Astrocyte (in vitro differentiated cells and primary cell): ENCODE measurements around the gene BRF1. TPM values are rescaled to one million over a fixed set of nuclear protein-coding genes. Genes with fewer than 3 reads are reported as not detected.

Experiments
- DNase-seq: peaks from one replicate; pipeline ENCODE4 v3.0.0-alpha.2; 2010; ENCODE audit warnings: low read depth
- FAIRE-seq: peaks from 2 replicates; lab custom pipeline; 2011; peaks lifted over from hg19 to GRCh38; lab: Jason Lieb, UNC
- H2AFZ ChIP-seq: 2 replicates; pipeline ENCODE4 v1.6.0; 2012; ENCODE audit warnings: low read depth, low read length, inconsistent platforms
- H3K27ac ChIP-seq: 2 replicates; pipeline ENCODE4 v1.5.1; 2011; ENCODE audit warnings: low read depth, low read length, inconsistent platforms
- H3K27me3 ChIP-seq: 2 replicates; pipeline ENCODE4 v1.6.0; 2011; ENCODE audit warnings: low read length, inconsistent platforms; ENCODE audit not compliant: insufficient read depth
- H3K36me3 ChIP-seq: 2 replicates; pipeline ENCODE4 v1.5.1; 2011; ENCODE audit warnings: low read length, inconsistent platforms; ENCODE audit not compliant: insufficient read depth
- H3K4me1 ChIP-seq: 2 replicates; pipeline ENCODE4 v1.5.1; 2011; ENCODE audit warnings: low read length, inconsistent platforms; ENCODE audit not compliant: insufficient read depth
- H3K4me2 ChIP-seq: 2 replicates; pipeline ENCODE4 v1.6.0; 2012; ENCODE audit warnings: low read length, inconsistent platforms
- H3K4me3 ChIP-seq: 2 replicates; pipeline ENCODE4 v1.5.1; 2011; ENCODE audit warnings: low read depth, mild to moderate bottlenecking, low read length, inconsistent platforms; ENCODE audit not compliant: insufficient read depth
- H3K79me2 ChIP-seq: 2 replicates; pipeline ENCODE4 v1.6.0; 2012; ENCODE audit warnings: mild to moderate bottlenecking, low read length, inconsistent platforms; ENCODE audit not compliant: insufficient read depth
- H3K9ac ChIP-seq: 2 replicates; pipeline ENCODE4 v1.6.0; 2012; ENCODE audit warnings: mild to moderate bottlenecking, low read length, inconsistent platforms
- H3K9me3 ChIP-seq: 2 replicates; pipeline ENCODE4 v1.5.1; 2012; ENCODE audit warnings: low read depth, mild to moderate bottlenecking, low read length, inconsistent platforms; ENCODE audit not compliant: insufficient read depth
- H4K20me1 ChIP-seq: 2 replicates; pipeline ENCODE4 v1.6.0; 2012; ENCODE audit warnings: low read length, inconsistent platforms; ENCODE audit not compliant: insufficient read depth
- H3K27ac Mint-ChIP-seq: one replicate; pipeline ENCODE4 v1.8.0; 2021; ENCODE audit warnings: mild to moderate bottlenecking, mixed read lengths; ENCODE audit not compliant: unreplicated experiment
- H3K27me3 Mint-ChIP-seq: one replicate; pipeline ENCODE4 v1.8.0; 2021; ENCODE audit warnings: low read depth, mixed read lengths; ENCODE audit not compliant: unreplicated experiment
- H3K36me3 Mint-ChIP-seq: one replicate; pipeline ENCODE4 v1.8.0; 2021; ENCODE audit warnings: low read depth, mixed read lengths; ENCODE audit not compliant: unreplicated experiment
- H3K4me1 Mint-ChIP-seq: one replicate; pipeline ENCODE4 v1.8.0; 2021; ENCODE audit warnings: low read depth, mixed read lengths; ENCODE audit not compliant: unreplicated experiment
- H3K4me3 Mint-ChIP-seq: one replicate; pipeline ENCODE4 v1.8.0; 2021; ENCODE audit warnings: mild to moderate bottlenecking, moderate library complexity, mixed read lengths; ENCODE audit not compliant: unreplicated experiment
- H3K9me3 Mint-ChIP-seq: one replicate; pipeline ENCODE4 v1.8.0; 2021; ENCODE audit warnings: mild to moderate bottlenecking, mixed read lengths; ENCODE audit not compliant: unreplicated experiment
- EZH2 ChIP-seq: IDR thresholded peaks from 2 replicates; pipeline ENCODE4 v1.6.1; 2012; ENCODE audit warnings: mild to moderate bottlenecking, low read length, inconsistent platforms; ENCODE audit not compliant: insufficient read depth
- total RNA-seq: library from RNA; stranded (reverse); gene quantifications from 2 replicates; pipeline ENCODE4 v1.2.1, GENCODE V29; 2021
- TF ChIP-seq, protein P1 (sequence below): IDR thresholded peaks from 2 replicates; pipeline ENCODE4 v1.5.1; 2011; ENCODE audit warnings: low read depth, mild to moderate bottlenecking, inconsistent platforms, low read length, moderate library complexity; ENCODE audit not compliant: insufficient read depth

Gene BRF1
- total RNA-seq, 1 donor from 2014 or later, result 20.5 TPM

DNA sequence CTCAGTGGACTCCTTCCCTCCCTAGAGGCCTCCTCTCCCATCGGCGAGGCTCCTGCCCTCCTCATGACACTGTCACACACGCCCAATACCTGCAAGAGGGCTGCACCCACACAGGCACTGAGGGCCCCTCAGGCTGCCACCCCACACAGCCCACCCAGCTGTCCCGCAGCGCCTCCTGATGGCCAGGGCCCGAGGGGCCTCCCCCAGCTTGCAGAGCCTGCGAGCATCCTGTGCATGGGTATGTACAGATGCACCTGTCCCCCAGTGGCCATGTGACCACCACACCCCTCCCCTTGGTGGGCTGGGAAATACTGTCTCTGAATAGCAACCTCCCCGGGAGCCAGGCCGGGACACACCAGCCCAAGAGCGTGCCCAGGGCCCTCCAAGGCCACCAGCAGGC lies 100.7 kb downstream of the BRF1 start:
- Histone ChIP-seq H3K27me3 (peaks cover 5% of the 10 kb centered on the region), H2AFZ (no peak overlapping the region), H3K9me3 (no peaks in the 10 kb centered on the region), H3K4me1 (peaks cover 11% of the 10 kb centered on the region), H3K79me2 (no peaks in the 10 kb centered on the region), H3K9ac (no peak overlapping the region), H3K27ac (no peak overlapping the region), H3K36me3 (no peaks in the 10 kb centered on the region), H3K4me2 (no peak overlapping the region), H4K20me1 (no peaks in the 10 kb centered on the region), H3K4me3 (no peak overlapping the region)
- no peaks in the 10 kb centered on the region for H3K36me3 Mint-ChIP-seq
- TF ChIP-seq EZH2, result no peak
- TF ChIP-seq, protein P1, sequence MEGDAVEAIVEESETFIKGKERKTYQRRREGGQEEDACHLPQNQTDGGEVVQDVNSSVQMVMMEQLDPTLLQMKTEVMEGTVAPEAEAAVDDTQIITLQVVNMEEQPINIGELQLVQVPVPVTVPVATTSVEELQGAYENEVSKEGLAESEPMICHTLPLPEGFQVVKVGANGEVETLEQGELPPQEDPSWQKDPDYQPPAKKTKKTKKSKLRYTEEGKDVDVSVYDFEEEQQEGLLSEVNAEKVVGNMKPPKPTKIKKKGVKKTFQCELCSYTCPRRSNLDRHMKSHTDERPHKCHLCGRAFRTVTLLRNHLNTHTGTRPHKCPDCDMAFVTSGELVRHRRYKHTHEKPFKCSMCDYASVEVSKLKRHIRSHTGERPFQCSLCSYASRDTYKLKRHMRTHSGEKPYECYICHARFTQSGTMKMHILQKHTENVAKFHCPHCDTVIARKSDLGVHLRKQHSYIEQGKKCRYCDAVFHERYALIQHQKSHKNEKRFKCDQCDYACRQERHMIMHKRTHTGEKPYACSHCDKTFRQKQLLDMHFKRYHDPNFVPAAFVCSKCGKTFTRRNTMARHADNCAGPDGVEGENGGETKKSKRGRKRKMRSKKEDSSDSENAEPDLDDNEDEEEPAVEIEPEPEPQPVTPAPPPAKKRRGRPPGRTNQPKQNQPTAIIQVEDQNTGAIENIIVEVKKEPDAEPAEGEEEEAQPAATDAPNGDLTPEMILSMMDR, result no peak
- DNase-seq (no peak), FAIRE-seq (no peak)
- peaks cover 2% of the 10 kb centered on the region for H3K4me1 Mint-ChIP-seq
- peaks cover 25% of the 10 kb centered on the region for H3K27me3 Mint-ChIP-seq
- H3K4me3 Mint-ChIP-seq, result no peak overlapping the region
- H3K9me3 Mint-ChIP-seq, result no peaks in the 10 kb centered on the region
- no peak overlapping the region for H3K27ac Mint-ChIP-seq

DNA sequence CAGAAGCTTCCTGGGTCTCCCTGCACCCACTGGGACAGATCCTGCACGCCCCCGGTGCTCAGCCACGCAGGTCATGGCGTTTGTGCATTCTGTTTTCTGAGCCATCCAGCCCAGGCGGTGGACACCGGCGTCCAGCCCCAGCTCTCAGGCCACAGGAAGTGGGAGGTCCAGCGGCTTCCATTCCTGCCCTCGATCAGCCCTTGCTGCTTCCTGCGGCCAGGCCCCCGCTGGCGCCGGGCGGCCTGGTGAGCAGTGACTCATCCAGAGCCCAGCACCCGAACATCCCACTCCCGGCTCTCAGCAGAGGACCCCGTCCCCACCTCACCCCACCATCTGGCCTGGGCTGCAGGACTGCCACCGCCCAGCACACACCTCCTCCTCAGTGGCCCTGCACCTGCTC lies 101.7 kb downstream of the BRF1 start:
- Histone ChIP-seq H4K20me1 (no peaks in the 10 kb centered on the region), H3K9me3 (no peaks in the 10 kb centered on the region), H3K79me2 (no peaks in the 10 kb centered on the region), H3K4me3 (no peak overlapping the region), H3K4me2 (peak overlapping the region; percentile 66), H3K27me3 (peaks cover 5% of the 10 kb centered on the region), H3K4me1 (peaks cover 12% of the 10 kb centered on the region), H3K36me3 (no peaks in the 10 kb centered on the region), H3K27ac (no peak overlapping the region), H2AFZ (no peak overlapping the region), H3K9ac (no peak overlapping the region)
- peak; percentile 42 for DNase-seq
- Mint-ChIP-seq H3K36me3 (no peaks in the 10 kb centered on the region), H3K4me1 (peaks cover 2% of the 10 kb centered on the region), H3K27me3 (peaks cover 33% of the 10 kb centered on the region), H3K9me3 (no peaks in the 10 kb centered on the region), H3K27ac (no peak overlapping the region), H3K4me3 (no peak overlapping the region)
- TF ChIP-seq EZH2, result no peak
- TF ChIP-seq, protein P1, result no peak
- FAIRE-seq, result no peak

DNA sequence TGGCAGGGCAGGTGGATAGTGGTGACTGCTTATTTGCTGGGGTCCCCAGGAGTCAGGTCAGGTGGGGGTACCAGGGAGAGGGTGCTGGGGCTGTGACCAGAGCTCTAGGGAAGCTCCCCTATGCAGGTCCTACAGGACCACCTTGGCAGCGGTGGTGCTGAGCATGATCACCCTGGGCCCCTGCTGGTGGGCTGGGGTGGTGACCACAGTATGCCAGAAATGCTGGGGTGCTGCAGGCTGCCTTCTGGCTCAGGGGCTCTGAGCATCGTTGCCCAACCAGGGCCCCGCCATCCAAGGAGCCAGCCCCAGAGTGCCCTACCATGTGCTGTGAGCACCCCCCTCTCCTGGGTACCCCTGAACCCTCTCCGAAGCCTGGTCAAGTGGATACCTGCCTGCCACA lies 102.2 kb downstream of the BRF1 start:
- no peak overlapping the region for H3K9ac ChIP-seq
- no peaks in the 10 kb centered on the region for H3K36me3 ChIP-seq
- FAIRE-seq (no peak), DNase-seq (no peak)
- peaks cover 17% of the 10 kb centered on the region for H3K4me1 ChIP-seq
- no peak overlapping the region for H3K27ac ChIP-seq
- H4K20me1 ChIP-seq, result no peaks in the 10 kb centered on the region
- no peaks in the 10 kb centered on the region for H3K36me3 Mint-ChIP-seq
- H3K27ac Mint-ChIP-seq, result no peak overlapping the region
- H2AFZ ChIP-seq, result no peak overlapping the region
- H3K9me3 ChIP-seq, result no peaks in the 10 kb centered on the region
- H3K4me3 Mint-ChIP-seq, result no peak overlapping the region
- peak overlapping the region; percentile 66 for H3K4me2 ChIP-seq
- H3K27me3 ChIP-seq, result peaks cover 5% of the 10 kb centered on the region
- no peak overlapping the region for H3K4me3 ChIP-seq
- TF ChIP-seq, protein P1, result peak; percentile 2
- TF ChIP-seq EZH2, result no peak
- H3K79me2 ChIP-seq, result no peaks in the 10 kb centered on the region
- peaks cover 38% of the 10 kb centered on the region for H3K27me3 Mint-ChIP-seq
- H3K4me1 Mint-ChIP-seq, result peaks cover 2% of the 10 kb centered on the region
- H3K9me3 Mint-ChIP-seq, result no peaks in the 10 kb centered on the region
